HL-60 (cell line): ENCODE data around the gene FARS2.

Experiments used
- DNase-seq, 2 experiments: peaks; one replicate each; pipeline ENCODE4 v3.0.0-alpha.2; 2010 to 2020; ENCODE audit warnings: low read depth in 1 of 2, low spot score in 1 of 2
- H3K27ac ChIP-seq: fragments of 250-450 bp; sonication (Bioruptor Pico); replicated peaks from 2 replicates; pipeline ENCODE4 v1.5.1; 2020; ENCODE audit warnings: mild to moderate bottlenecking, moderate library complexity
- H3K27me3 ChIP-seq: fragments of 250-450 bp; sonication (Bioruptor Pico); 2 replicates; pipeline ENCODE4 v1.5.1; 2021; ENCODE audit warnings: mild to moderate bottlenecking, moderate library complexity; ENCODE audit not compliant: insufficient read depth, poor library complexity, severe bottlenecking
- H3K4me3 ChIP-seq: replicated peaks from 2 replicates; pipeline ENCODE4 v1.5.1; 2011; ENCODE audit warnings: mild to moderate bottlenecking, control low read depth, low read length; ENCODE audit not compliant: insufficient read depth
- GABPA ChIP-seq: IDR thresholded peaks from 2 replicates; pipeline ENCODE4 v1.6.1; 2012; ENCODE audit warnings: low read depth
- POLR2AphosphoS5 ChIP-seq: IDR thresholded peaks from 2 replicates; pipeline ENCODE4 v1.6.1; 2012; ENCODE audit warnings: low read depth
- SPI1 ChIP-seq: IDR thresholded peaks from 2 replicates; pipeline ENCODE4 v1.6.1; 2012; ENCODE audit warnings: low read depth, mild to moderate bottlenecking, borderline replicate concordance
- TF ChIP-seq, protein P1 (sequence below): IDR thresholded peaks from one replicate; pipeline ENCODE4 v1.5.1; 2011; ENCODE audit warnings: low read length, control low read depth, inconsistent platforms; ENCODE audit not compliant: insufficient read depth
- TF ChIP-seq, protein P2 (sequence below): IDR thresholded peaks from 2 replicates; pipeline ENCODE4 v1.6.1; 2012; ENCODE audit warnings: low read depth; ENCODE audit not compliant: insufficient replicate concordance

Gene FARS2

DNA sequence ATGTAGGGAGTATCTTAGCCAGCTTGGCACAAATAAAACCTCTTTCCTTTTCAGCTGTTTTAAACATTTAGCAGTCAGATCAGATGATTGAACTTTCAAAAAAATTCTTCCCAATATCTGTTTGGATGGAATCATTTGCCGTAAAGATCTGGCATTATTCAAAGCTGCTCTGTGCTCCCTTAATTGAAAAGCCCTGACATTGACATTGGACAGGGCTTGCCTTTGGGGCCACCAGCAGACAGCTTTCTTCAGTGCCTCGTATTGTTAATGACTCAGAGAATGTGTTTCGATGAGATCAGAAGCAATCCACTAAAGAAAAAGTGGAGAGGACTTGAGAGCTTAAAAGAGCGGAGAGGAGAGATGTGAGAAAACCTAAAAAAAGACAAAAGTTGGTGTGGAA is 401.9 kb downstream of the FARS2 start:
- Histone ChIP-seq H3K27ac (no peak overlapping the region), H3K4me3 (no peak overlapping the region), H3K27me3 (no peaks in the 10 kb centered on the region)
- no peak for DNase-seq
- TF ChIP-seq, protein P1, sequence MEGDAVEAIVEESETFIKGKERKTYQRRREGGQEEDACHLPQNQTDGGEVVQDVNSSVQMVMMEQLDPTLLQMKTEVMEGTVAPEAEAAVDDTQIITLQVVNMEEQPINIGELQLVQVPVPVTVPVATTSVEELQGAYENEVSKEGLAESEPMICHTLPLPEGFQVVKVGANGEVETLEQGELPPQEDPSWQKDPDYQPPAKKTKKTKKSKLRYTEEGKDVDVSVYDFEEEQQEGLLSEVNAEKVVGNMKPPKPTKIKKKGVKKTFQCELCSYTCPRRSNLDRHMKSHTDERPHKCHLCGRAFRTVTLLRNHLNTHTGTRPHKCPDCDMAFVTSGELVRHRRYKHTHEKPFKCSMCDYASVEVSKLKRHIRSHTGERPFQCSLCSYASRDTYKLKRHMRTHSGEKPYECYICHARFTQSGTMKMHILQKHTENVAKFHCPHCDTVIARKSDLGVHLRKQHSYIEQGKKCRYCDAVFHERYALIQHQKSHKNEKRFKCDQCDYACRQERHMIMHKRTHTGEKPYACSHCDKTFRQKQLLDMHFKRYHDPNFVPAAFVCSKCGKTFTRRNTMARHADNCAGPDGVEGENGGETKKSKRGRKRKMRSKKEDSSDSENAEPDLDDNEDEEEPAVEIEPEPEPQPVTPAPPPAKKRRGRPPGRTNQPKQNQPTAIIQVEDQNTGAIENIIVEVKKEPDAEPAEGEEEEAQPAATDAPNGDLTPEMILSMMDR: no peak
- no peak for TF ChIP-seq SPI1
- TF ChIP-seq, protein P2, sequence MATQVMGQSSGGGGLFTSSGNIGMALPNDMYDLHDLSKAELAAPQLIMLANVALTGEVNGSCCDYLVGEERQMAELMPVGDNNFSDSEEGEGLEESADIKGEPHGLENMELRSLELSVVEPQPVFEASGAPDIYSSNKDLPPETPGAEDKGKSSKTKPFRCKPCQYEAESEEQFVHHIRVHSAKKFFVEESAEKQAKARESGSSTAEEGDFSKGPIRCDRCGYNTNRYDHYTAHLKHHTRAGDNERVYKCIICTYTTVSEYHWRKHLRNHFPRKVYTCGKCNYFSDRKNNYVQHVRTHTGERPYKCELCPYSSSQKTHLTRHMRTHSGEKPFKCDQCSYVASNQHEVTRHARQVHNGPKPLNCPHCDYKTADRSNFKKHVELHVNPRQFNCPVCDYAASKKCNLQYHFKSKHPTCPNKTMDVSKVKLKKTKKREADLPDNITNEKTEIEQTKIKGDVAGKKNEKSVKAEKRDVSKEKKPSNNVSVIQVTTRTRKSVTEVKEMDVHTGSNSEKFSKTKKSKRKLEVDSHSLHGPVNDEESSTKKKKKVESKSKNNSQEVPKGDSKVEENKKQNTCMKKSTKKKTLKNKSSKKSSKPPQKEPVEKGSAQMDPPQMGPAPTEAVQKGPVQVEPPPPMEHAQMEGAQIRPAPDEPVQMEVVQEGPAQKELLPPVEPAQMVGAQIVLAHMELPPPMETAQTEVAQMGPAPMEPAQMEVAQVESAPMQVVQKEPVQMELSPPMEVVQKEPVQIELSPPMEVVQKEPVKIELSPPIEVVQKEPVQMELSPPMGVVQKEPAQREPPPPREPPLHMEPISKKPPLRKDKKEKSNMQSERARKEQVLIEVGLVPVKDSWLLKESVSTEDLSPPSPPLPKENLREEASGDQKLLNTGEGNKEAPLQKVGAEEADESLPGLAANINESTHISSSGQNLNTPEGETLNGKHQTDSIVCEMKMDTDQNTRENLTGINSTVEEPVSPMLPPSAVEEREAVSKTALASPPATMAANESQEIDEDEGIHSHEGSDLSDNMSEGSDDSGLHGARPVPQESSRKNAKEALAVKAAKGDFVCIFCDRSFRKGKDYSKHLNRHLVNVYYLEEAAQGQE: no peak
- TF ChIP-seq POLR2AphosphoS5: no peak
- no peak for TF ChIP-seq GABPA

DNA sequence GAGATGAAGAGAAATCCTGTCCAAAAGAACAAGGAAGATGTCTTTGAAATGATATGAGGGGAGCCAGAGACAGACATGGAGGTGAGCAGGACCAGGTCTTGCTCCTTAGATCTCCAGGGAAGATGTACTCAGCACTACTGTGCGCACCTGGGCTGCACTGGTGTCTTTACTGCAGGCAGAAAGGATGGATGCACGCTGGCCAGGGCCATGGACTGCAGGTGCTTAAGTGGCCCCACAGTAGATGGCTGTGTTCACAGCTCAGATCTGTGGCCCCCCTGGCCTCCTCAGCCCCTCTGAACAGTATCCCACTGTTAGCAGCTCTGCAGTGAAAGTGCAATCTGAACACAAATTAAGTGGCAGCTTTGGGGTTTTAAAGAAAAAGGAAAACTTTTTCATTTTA is 402.4 kb downstream of the FARS2 start:
- Histone ChIP-seq H3K27ac (no peak overlapping the region), H3K4me3 (no peak overlapping the region), H3K27me3 (no peaks in the 10 kb centered on the region)
- DNase-seq: no peak
- TF ChIP-seq GABPA: no peak
- TF ChIP-seq, protein P1: no peak
- TF ChIP-seq POLR2AphosphoS5: no peak
- TF ChIP-seq, protein P2: no peak
- TF ChIP-seq SPI1: no peak

DNA sequence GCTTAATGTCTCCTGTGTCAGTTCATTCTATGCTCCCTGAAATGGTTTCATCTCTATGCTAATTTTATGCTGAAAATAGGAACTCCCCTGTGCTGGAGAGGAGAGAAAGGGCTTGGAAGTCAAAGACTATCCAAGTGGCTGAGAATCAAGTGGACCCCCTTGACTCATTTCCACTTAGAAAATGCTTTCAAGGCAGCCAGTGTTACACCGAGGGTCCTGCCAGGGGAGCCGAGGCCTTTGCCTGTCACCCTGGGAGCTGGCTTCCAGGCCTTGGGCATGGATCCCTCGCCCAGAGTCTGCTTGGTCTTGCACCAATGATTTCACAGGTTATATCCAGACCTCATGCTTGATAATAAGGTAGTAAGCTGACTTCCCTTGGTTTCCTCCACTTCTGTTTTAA is 402.8 kb downstream of the FARS2 start:
- Histone ChIP-seq H3K27ac (no peak overlapping the region), H3K27me3 (no peaks in the 10 kb centered on the region), H3K4me3 (no peak overlapping the region)
- DNase-seq: no peak
- no peak for TF ChIP-seq SPI1
- TF ChIP-seq, protein P1: no peak
- TF ChIP-seq POLR2AphosphoS5: no peak
- TF ChIP-seq GABPA: no peak
- TF ChIP-seq, protein P2: no peak
